HEK293 (cell line): Measurements from ENCODE around the gene ANTXRL.

Experiments
- CTCF ChIA-PET: fragments of 350-600 bp; formaldehyde crosslinking; extraction: SDS; loops from one replicate; lab custom pipeline; 2021; ENCODE audit warnings: antibody characterized with exemption; lab: Yijun Ruan, JAX
- POLR2A ChIA-PET: fragments of 300-600 bp; formaldehyde crosslinking; extraction: SDS; loops from one replicate; lab custom pipeline; 2020; ENCODE audit warnings: antibody characterized with exemption, inconsistent platforms; lab: Yijun Ruan, JAX
- H3K27ac ChIP-seq: fragments of 200-500 bp; sonication (Bioruptor generic); 2 replicates; pipeline ENCODE4 v1.5.1; 2014; ENCODE audit warnings: low read depth, low read length, control low read depth, inconsistent platforms; ENCODE audit errors: extremely low read depth
- H3K36me3 ChIP-seq, 2 experiments: fragments of 200-500 bp in 1 of 2; sonication (Bioruptor generic) in 1 of 2; 1 replicate in 1 of 2; 2 replicates in 1 of 2; pipeline ENCODE4 v1.5.1; 2014 to 2017; ENCODE audit warnings: inconsistent platforms in 2 of 2, low read length in 2 of 2; ENCODE audit not compliant: control insufficient read depth in 2 of 2, insufficient read depth in 1 of 2
- H3K4me1 ChIP-seq: fragments of 200-500 bp; sonication (Bioruptor generic); 2 replicates; pipeline ENCODE4 v1.5.1; 2014; ENCODE audit warnings: mild to moderate bottlenecking, low read length, inconsistent platforms; ENCODE audit not compliant: control insufficient read depth, insufficient read depth
- H3K4me3 ChIP-seq: 2 replicates; pipeline ENCODE4 v1.5.1; 2011; ENCODE audit warnings: low read depth, mild to moderate bottlenecking, control low read depth, low read length, moderate library complexity
- H3K9me3 ChIP-seq: fragments of 200-500 bp; sonication (Bioruptor generic); 2 replicates; pipeline ENCODE4 v1.5.1; 2014; ENCODE audit warnings: low read depth, low read length, inconsistent platforms; ENCODE audit not compliant: control insufficient read depth, insufficient read depth
- FEZF1 ChIP-seq: fragments of 450-650 bp; formaldehyde crosslinking; IDR thresholded peaks from 2 replicates; pipeline ENCODE4 v1.5.1; 2016; ENCODE audit warnings: missing biosample characterization, missing genetic modification characterization
- GFI1B ChIP-seq: fragments of 450-650 bp; formaldehyde crosslinking; IDR thresholded peaks from 2 replicates; pipeline ENCODE4 v1.5.1; 2016; ENCODE audit warnings: missing biosample characterization, missing genetic modification characterization
- KLF17 ChIP-seq: fragments of 450-650 bp; formaldehyde crosslinking; IDR thresholded peaks from 2 replicates; pipeline ENCODE4 v1.5.1; 2016; ENCODE audit warnings: missing biosample characterization, missing genetic modification characterization
- KLF8 ChIP-seq: fragments of 450-650 bp; formaldehyde crosslinking; IDR thresholded peaks from 2 replicates; pipeline ENCODE4 v1.5.1; 2016; ENCODE audit warnings: missing biosample characterization, missing genetic modification characterization
- MEIS1 ChIP-seq: sonication (generic); formaldehyde crosslinking; IDR thresholded peaks from 2 replicates; pipeline ENCODE4 v1.8.1; 2022; ENCODE audit warnings: missing genetic modification reagents, mild to moderate bottlenecking, borderline replicate concordance
- REPIN1 ChIP-seq: fragments of 450-650 bp; formaldehyde crosslinking; IDR thresholded peaks from 2 replicates; pipeline ENCODE4 v1.5.1; 2017; ENCODE audit warnings: missing biosample characterization, missing genetic modification characterization, low read depth
- SCRT2 ChIP-seq: fragments of 450-650 bp; formaldehyde crosslinking; IDR thresholded peaks from 2 replicates; pipeline ENCODE4 v1.5.1; 2016; ENCODE audit warnings: missing biosample characterization, missing genetic modification characterization
- ZNF112 ChIP-seq: fragments of 450-650 bp; formaldehyde crosslinking; IDR thresholded peaks from 2 replicates; pipeline ENCODE4 v1.5.0; 2017; ENCODE audit warnings: missing biosample characterization, missing genetic modification characterization
- ZNF132 ChIP-seq: fragments of 450-650 bp; formaldehyde crosslinking; IDR thresholded peaks from 2 replicates; pipeline ENCODE4 v1.5.1; 2017; ENCODE audit warnings: missing biosample characterization, missing genetic modification characterization, borderline replicate concordance
- ZNF148 ChIP-seq: fragments of 450-650 bp; formaldehyde crosslinking; IDR thresholded peaks from 2 replicates; pipeline ENCODE4 v1.5.0; 2017; ENCODE audit warnings: missing biosample characterization, missing genetic modification characterization, borderline replicate concordance
- ZNF157 ChIP-seq: fragments of 450-650 bp; formaldehyde crosslinking; IDR thresholded peaks from 2 replicates; pipeline ENCODE4 v1.5.1; 2016; ENCODE audit warnings: missing biosample characterization, missing genetic modification characterization
- ZNF239 ChIP-seq: fragments of 450-650 bp; formaldehyde crosslinking; IDR thresholded peaks from 2 replicates; pipeline ENCODE4 v1.5.1; 2016; ENCODE audit warnings: missing biosample characterization, missing genetic modification characterization
- ZNF311 ChIP-seq: fragments of 450-650 bp; formaldehyde crosslinking; IDR thresholded peaks from 2 replicates; pipeline ENCODE4 v1.5.1; 2017; ENCODE audit warnings: missing biosample characterization, missing genetic modification characterization, borderline replicate concordance
- ZNF404 ChIP-seq: fragments of 450-650 bp; formaldehyde crosslinking; IDR thresholded peaks from 2 replicates; pipeline ENCODE4 v1.5.1; 2017; ENCODE audit warnings: missing biosample characterization, missing genetic modification characterization
- ZNF48 ChIP-seq: fragments of 450-650 bp; formaldehyde crosslinking; IDR thresholded peaks from 2 replicates; pipeline ENCODE4 v1.5.1; 2016; ENCODE audit warnings: missing biosample characterization, missing genetic modification characterization
- ZNF624 ChIP-seq: fragments of 450-650 bp; formaldehyde crosslinking; IDR thresholded peaks from 2 replicates; pipeline ENCODE4 v1.5.1; 2017; ENCODE audit warnings: missing biosample characterization, missing genetic modification characterization
- ZNF664 ChIP-seq: fragments of 450-650 bp; formaldehyde crosslinking; IDR thresholded peaks from 2 replicates; pipeline ENCODE4 v1.5.1; 2016; ENCODE audit warnings: missing biosample characterization, missing genetic modification characterization
- ZNF768 ChIP-seq: fragments of 450-650 bp; formaldehyde crosslinking; IDR thresholded peaks from 2 replicates; pipeline ENCODE4 v1.5.1; 2018; ENCODE audit warnings: missing biosample characterization, mild to moderate bottlenecking, missing genetic modification characterization
- TF ChIP-seq, protein P1 (sequence below): fragments of 450-650 bp; formaldehyde crosslinking; IDR thresholded peaks from 2 replicates; pipeline ENCODE4 v1.5.1; 2016; ENCODE audit warnings: missing biosample characterization, missing genetic modification characterization
- TF ChIP-seq, protein P2 (sequence below): fragments of 450-650 bp; formaldehyde crosslinking; IDR thresholded peaks from 2 replicates; pipeline ENCODE4 v1.5.1; 2016; ENCODE audit warnings: missing biosample characterization, missing genetic modification characterization

ANTXRL gene

GRCh38 chr10:46239247-46239646 lies 47.5 kb upstream of the ANTXRL start:
- ChIA-PET POLR2A (no interaction called here), CTCF (interaction anchor here (2.8 kb wide), 1 partner anchor 10 kb away, joined by 16 read pairs; no protein-coding TSS in a partner anchor)
- H3K4me3 ChIP-seq, result no peak overlapping the region
- no peaks in the 10 kb centered on the region for H3K4me1 ChIP-seq
- no peak overlapping the region for H3K27ac ChIP-seq
- TF ChIP-seq ZNF664, result no peak
- TF ChIP-seq ZNF311 (tag by site-specific recombination), result no peak
- TF ChIP-seq, protein P1, sequence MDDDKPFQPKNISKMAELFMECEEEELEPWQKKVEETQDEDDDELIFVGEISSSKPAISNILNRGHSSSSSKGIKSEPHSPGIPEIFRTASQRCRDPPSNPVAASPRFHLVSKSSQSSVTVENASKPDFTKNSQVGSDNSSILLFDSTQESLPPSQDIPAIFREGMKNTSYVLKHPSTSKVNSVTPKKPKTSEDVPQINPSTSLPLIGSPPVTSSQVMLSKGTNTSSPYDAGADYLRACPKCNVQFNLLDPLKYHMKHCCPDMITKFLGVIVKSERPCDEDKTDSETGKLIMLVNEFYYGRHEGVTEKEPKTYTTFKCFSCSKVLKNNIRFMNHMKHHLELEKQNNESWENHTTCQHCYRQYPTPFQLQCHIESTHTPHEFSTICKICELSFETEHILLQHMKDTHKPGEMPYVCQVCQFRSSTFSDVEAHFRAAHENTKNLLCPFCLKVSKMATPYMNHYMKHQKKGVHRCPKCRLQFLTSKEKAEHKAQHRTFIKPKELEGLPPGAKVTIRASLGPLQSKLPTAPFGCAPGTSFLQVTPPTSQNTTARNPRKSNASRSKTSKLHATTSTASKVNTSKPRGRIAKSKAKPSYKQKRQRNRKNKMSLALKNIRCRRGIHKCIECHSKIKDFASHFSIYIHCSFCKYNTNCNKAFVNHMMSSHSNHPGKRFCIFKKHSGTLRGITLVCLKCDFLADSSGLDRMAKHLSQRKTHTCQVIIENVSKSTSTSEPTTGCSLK, result no peak
- no peak for TF ChIP-seq FEZF1
- no peak for TF ChIP-seq ZNF48 (tag by site-specific recombination)
- TF ChIP-seq ZNF768 (tag by site-specific recombination), result no peak
- TF ChIP-seq GFI1B, result no peak
- TF ChIP-seq KLF8 (tag by site-specific recombination), result no peak
- no peak for TF ChIP-seq KLF17 (tag by site-specific recombination)
- TF ChIP-seq SCRT2 (tag by site-specific recombination), result no peak
- TF ChIP-seq, all 188 proteins: peak for 0
- Histone ChIP-seq H3K36me3 (no peaks in the 10 kb centered on the region), H3K9me3 (no peaks in the 10 kb centered on the region)

DNA sequence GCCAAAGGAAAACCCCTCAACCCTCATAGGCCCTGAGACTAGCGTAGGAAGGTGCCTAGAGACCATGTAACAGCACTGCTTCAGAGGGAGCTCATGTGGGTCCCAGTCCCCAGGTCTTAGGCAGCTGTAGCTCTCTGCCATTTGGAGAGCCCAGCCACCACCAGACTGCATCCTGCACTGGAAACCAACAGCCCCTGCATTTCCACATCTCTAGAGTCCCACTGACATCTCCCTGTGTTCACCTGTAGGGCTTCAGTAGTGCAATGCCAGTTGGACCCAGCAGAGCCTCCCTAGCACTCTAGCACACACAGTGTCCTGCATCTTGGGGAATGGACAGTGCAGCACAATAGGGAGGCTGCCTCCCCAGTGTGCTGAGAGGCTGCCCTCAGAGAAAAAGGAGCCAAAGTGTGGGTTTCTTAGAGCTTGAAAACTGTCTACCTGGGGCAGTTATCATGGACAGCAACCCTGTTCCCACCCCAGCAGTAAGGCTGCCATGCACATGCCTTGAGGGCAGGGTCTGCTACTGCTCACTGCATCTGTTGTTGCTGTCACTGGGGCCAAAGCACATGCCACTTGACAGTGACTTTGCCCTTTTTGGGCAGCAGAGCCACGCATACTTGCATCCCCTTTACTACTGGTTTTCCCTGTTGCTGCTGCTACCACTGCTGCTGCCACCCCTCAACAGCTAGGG lies 46.7 kb upstream of the ANTXRL start:
- Histone ChIP-seq H3K36me3 (no peaks in the 10 kb centered on the region), H3K4me3 (no peak overlapping the region), H3K9me3 (no peaks in the 10 kb centered on the region), H3K4me1 (no peaks in the 10 kb centered on the region), H3K27ac (no peak overlapping the region)
- ChIA-PET POLR2A (no interaction called here), CTCF (interaction anchor here (2.8 kb wide), 1 partner anchor 11 kb away, joined by 16 read pairs; no protein-coding TSS in a partner anchor)
- TF ChIP-seq ZNF624 (tag by site-specific recombination), result no peak
- TF ChIP-seq ZNF404, result no peak
- no peak for TF ChIP-seq SCRT2 (tag by site-specific recombination)
- TF ChIP-seq MEIS1 (CRISPR knock-in tag), result no peak
- TF ChIP-seq ZNF148 (tag by site-specific recombination), result no peak
- TF ChIP-seq ZNF112 (tag by site-specific recombination), result no peak
- TF ChIP-seq, protein P2, sequence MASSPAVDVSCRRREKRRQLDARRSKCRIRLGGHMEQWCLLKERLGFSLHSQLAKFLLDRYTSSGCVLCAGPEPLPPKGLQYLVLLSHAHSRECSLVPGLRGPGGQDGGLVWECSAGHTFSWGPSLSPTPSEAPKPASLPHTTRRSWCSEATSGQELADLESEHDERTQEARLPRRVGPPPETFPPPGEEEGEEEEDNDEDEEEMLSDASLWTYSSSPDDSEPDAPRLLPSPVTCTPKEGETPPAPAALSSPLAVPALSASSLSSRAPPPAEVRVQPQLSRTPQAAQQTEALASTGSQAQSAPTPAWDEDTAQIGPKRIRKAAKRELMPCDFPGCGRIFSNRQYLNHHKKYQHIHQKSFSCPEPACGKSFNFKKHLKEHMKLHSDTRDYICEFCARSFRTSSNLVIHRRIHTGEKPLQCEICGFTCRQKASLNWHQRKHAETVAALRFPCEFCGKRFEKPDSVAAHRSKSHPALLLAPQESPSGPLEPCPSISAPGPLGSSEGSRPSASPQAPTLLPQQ (tag by site-specific recombination), result no peak
- no peak for TF ChIP-seq ZNF239
- TF ChIP-seq REPIN1 (tag by site-specific recombination), result no peak
- no peak for TF ChIP-seq ZNF157
- no peak for TF ChIP-seq ZNF132
